Measurements from ENCODE around the gene CMTM8.
A peak's percentile ranks its signal among the peaks of the same experiment; 100 is the strongest.
"Not testable (repeated sequence)": the region's sequence is repeated elsewhere in the genome, so short reads cannot be mapped to it uniquely, and the experiment has no call there.

CMTM8 gene
- total RNA-seq = 2.7 to 6.1 (median 2.8) reads per million in 3 donors

- H3K4me3 ChIP-seq (ENCODE audit: insufficient read depth, low read depth, low read length, poor library complexity, severe bottlenecking) = peak within 1 kb of the TSS; percentile 97
- H3K36me3 ChIP-seq (ENCODE audit: control insufficient read depth, insufficient read depth, low read length) = no peaks in the 10 kb centered on the region
- H3K27me3 ChIP-seq (replicated peaks; ENCODE audit: control insufficient read depth, insufficient read depth, low read length, poor library complexity, severe bottlenecking) = no peaks in the 10 kb centered on the region
- peak within 1 kb of the TSS; percentile 46 for H3K27ac ChIP-seq (ENCODE audit: insufficient read depth, low read length, poor library complexity, severe bottlenecking)
- H3K4me1 ChIP-seq (ENCODE audit: control insufficient read depth, insufficient read depth, low read length, poor library complexity, severe bottlenecking) = peaks cover 12% of the 10 kb centered on the region
- DNase-seq = peak; percentile 38 to 49 (median 49)
- H3K9me3 ChIP-seq (ENCODE audit: control insufficient read depth, low read length) = no peaks in the 10 kb centered on the region
Measured at GRCh38 chr3:32238453-32239306, at the start of gene CMTM8. CMTM8 (plus strand) TSS chr3:32238680; CDS start chr3:32238973, 293 bp downstream.

- H3K36me3 ChIP-seq (ENCODE audit: control insufficient read depth, insufficient read depth, low read length) = no peaks in the 10 kb centered on the region
- no peak overlapping the region for H3K4me3 ChIP-seq (ENCODE audit: insufficient read depth, low read depth, low read length, poor library complexity, severe bottlenecking)
- no peak for DNase-seq
- no peak overlapping the region for H3K27ac ChIP-seq (ENCODE audit: insufficient read depth, low read length, poor library complexity, severe bottlenecking)
- no peaks in the 10 kb centered on the region for H3K9me3 ChIP-seq (ENCODE audit: control insufficient read depth, low read length)
- H3K27me3 ChIP-seq (replicated peaks; ENCODE audit: control insufficient read depth, insufficient read depth, low read length, poor library complexity, severe bottlenecking) = no peaks in the 10 kb centered on the region
- H3K4me1 ChIP-seq (ENCODE audit: control insufficient read depth, insufficient read depth, low read length, poor library complexity, severe bottlenecking) = no peaks in the 10 kb centered on the region
Measured at GRCh38 chr3:32189693-32190092, 48.8 kb upstream of the CMTM8 start.

GRCh38 chr3:32190556-32190955, 47.9 kb upstream of the CMTM8 start:
- not testable (repeated sequence) for DNase-seq; H3K27me3 ChIP-seq (replicated peaks; ENCODE audit: control insufficient read depth, insufficient read depth, low read length, poor library complexity, severe bottlenecking); H3K27ac ChIP-seq (ENCODE audit: insufficient read depth, low read length, poor library complexity, severe bottlenecking); H3K36me3 ChIP-seq (ENCODE audit: control insufficient read depth, insufficient read depth, low read length); H3K9me3 ChIP-seq (ENCODE audit: control insufficient read depth, low read length); H3K4me3 ChIP-seq (ENCODE audit: insufficient read depth, low read depth, low read length, poor library complexity, severe bottlenecking); H3K4me1 ChIP-seq (ENCODE audit: control insufficient read depth, insufficient read depth, low read length, poor library complexity, severe bottlenecking)

GRCh38 chr3:32193101-32193500, 45.4 kb upstream of the CMTM8 start:
- H3K4me3 ChIP-seq (ENCODE audit: insufficient read depth, low read depth, low read length, poor library complexity, severe bottlenecking) = no peak overlapping the region
- no peaks in the 10 kb centered on the region for H3K4me1 ChIP-seq (ENCODE audit: control insufficient read depth, insufficient read depth, low read length, poor library complexity, severe bottlenecking)
- no peak for DNase-seq
- no peak overlapping the region for H3K27ac ChIP-seq (ENCODE audit: insufficient read depth, low read length, poor library complexity, severe bottlenecking)
- no peaks in the 10 kb centered on the region for H3K36me3 ChIP-seq (ENCODE audit: control insufficient read depth, insufficient read depth, low read length)
- no peaks in the 10 kb centered on the region for H3K9me3 ChIP-seq (ENCODE audit: control insufficient read depth, low read length)
- no peaks in the 10 kb centered on the region for H3K27me3 ChIP-seq (replicated peaks; ENCODE audit: control insufficient read depth, insufficient read depth, low read length, poor library complexity, severe bottlenecking)

- Histone ChIP-seq H3K27me3 (replicated peaks; ENCODE audit: control insufficient read depth, insufficient read depth, low read length, poor library complexity, severe bottlenecking) (no peaks in the 10 kb centered on the region), H3K27ac (ENCODE audit: insufficient read depth, low read length, poor library complexity, severe bottlenecking) (no peak overlapping the region), H3K4me1 (ENCODE audit: control insufficient read depth, insufficient read depth, low read length, poor library complexity, severe bottlenecking) (no peaks in the 10 kb centered on the region), H3K9me3 (ENCODE audit: control insufficient read depth, low read length) (no peaks in the 10 kb centered on the region), H3K36me3 (ENCODE audit: control insufficient read depth, insufficient read depth, low read length) (no peaks in the 10 kb centered on the region), H3K4me3 (ENCODE audit: insufficient read depth, low read depth, low read length, poor library complexity, severe bottlenecking) (no peak overlapping the region)
- no peak for DNase-seq
Measured at GRCh38 chr3:32194653-32195052, 43.8 kb upstream of the CMTM8 start.

GRCh38 chr3:32195995-32196540, 42.4 kb upstream of the CMTM8 start:
- H3K36me3 ChIP-seq (ENCODE audit: control insufficient read depth, insufficient read depth, low read length) = no peaks in the 10 kb centered on the region
- H3K27me3 ChIP-seq (replicated peaks; ENCODE audit: control insufficient read depth, insufficient read depth, low read length, poor library complexity, severe bottlenecking) = no peaks in the 10 kb centered on the region
- DNase-seq = no peak
- no peak overlapping the region for H3K4me3 ChIP-seq (ENCODE audit: insufficient read depth, low read depth, low read length, poor library complexity, severe bottlenecking)
- H3K4me1 ChIP-seq (ENCODE audit: control insufficient read depth, insufficient read depth, low read length, poor library complexity, severe bottlenecking) = no peaks in the 10 kb centered on the region
- no peak overlapping the region for H3K27ac ChIP-seq (ENCODE audit: insufficient read depth, low read length, poor library complexity, severe bottlenecking)
- H3K9me3 ChIP-seq (ENCODE audit: control insufficient read depth, low read length) = no peaks in the 10 kb centered on the region

GRCh38 chr3:32197991-32198390, 40.5 kb upstream of the CMTM8 start:
- Histone ChIP-seq H3K36me3 (ENCODE audit: control insufficient read depth, insufficient read depth, low read length) (no peaks in the 10 kb centered on the region), H3K4me1 (ENCODE audit: control insufficient read depth, insufficient read depth, low read length, poor library complexity, severe bottlenecking) (no peaks in the 10 kb centered on the region), H3K27ac (ENCODE audit: insufficient read depth, low read length, poor library complexity, severe bottlenecking) (no peak overlapping the region), H3K27me3 (replicated peaks; ENCODE audit: control insufficient read depth, insufficient read depth, low read length, poor library complexity, severe bottlenecking) (no peaks in the 10 kb centered on the region), H3K4me3 (ENCODE audit: insufficient read depth, low read depth, low read length, poor library complexity, severe bottlenecking) (no peak overlapping the region), H3K9me3 (ENCODE audit: control insufficient read depth, low read length) (no peaks in the 10 kb centered on the region)
- DNase-seq = no peak

- Histone ChIP-seq H3K27me3 (replicated peaks; ENCODE audit: control insufficient read depth, insufficient read depth, low read length, poor library complexity, severe bottlenecking) (no peaks in the 10 kb centered on the region), H3K9me3 (ENCODE audit: control insufficient read depth, low read length) (no peaks in the 10 kb centered on the region), H3K4me3 (ENCODE audit: insufficient read depth, low read depth, low read length, poor library complexity, severe bottlenecking) (no peak overlapping the region), H3K27ac (ENCODE audit: insufficient read depth, low read length, poor library complexity, severe bottlenecking) (no peak overlapping the region), H3K4me1 (ENCODE audit: control insufficient read depth, insufficient read depth, low read length, poor library complexity, severe bottlenecking) (no peaks in the 10 kb centered on the region), H3K36me3 (ENCODE audit: control insufficient read depth, insufficient read depth, low read length) (no peaks in the 10 kb centered on the region)
- no peak for DNase-seq
Measured at GRCh38 chr3:32198714-32199113, 39.8 kb upstream of the CMTM8 start.

- no peak for DNase-seq
- Histone ChIP-seq H3K4me3 (ENCODE audit: insufficient read depth, low read depth, low read length, poor library complexity, severe bottlenecking) (no peak overlapping the region), H3K36me3 (ENCODE audit: control insufficient read depth, insufficient read depth, low read length) (no peaks in the 10 kb centered on the region), H3K27ac (ENCODE audit: insufficient read depth, low read length, poor library complexity, severe bottlenecking) (no peak overlapping the region), H3K9me3 (ENCODE audit: control insufficient read depth, low read length) (no peaks in the 10 kb centered on the region), H3K4me1 (ENCODE audit: control insufficient read depth, insufficient read depth, low read length, poor library complexity, severe bottlenecking) (no peaks in the 10 kb centered on the region), H3K27me3 (replicated peaks; ENCODE audit: control insufficient read depth, insufficient read depth, low read length, poor library complexity, severe bottlenecking) (no peaks in the 10 kb centered on the region)
Measured at GRCh38 chr3:32200490-32200889, 38.0 kb upstream of the CMTM8 start.

- DNase-seq = no peak
- Histone ChIP-seq H3K36me3 (ENCODE audit: control insufficient read depth, insufficient read depth, low read length) (no peaks in the 10 kb centered on the region), H3K4me3 (ENCODE audit: insufficient read depth, low read depth, low read length, poor library complexity, severe bottlenecking) (no peak overlapping the region), H3K27me3 (replicated peaks; ENCODE audit: control insufficient read depth, insufficient read depth, low read length, poor library complexity, severe bottlenecking) (no peaks in the 10 kb centered on the region), H3K27ac (ENCODE audit: insufficient read depth, low read length, poor library complexity, severe bottlenecking) (no peak overlapping the region), H3K4me1 (ENCODE audit: control insufficient read depth, insufficient read depth, low read length, poor library complexity, severe bottlenecking) (no peaks in the 10 kb centered on the region), H3K9me3 (ENCODE audit: control insufficient read depth, low read length) (no peaks in the 10 kb centered on the region)
Measured at GRCh38 chr3:32200992-32201758, 37.3 kb upstream of the CMTM8 start.

Data from effector memory CD4-positive, alpha-beta T cell (primary cell).